SU-DHL-6 (cell line): ENCODE results near the gene DLL4.

ENCODE experiments used
- H2AFZ ChIP-seq: fragments of 200-600 bp; sonication (generic); 2 replicates; pipeline ENCODE4 v1.6.1; 2014; ENCODE audit warnings: low read depth, mild to moderate bottlenecking, moderate library complexity, mixed read lengths, antibody characterized with exemption, low read length; ENCODE audit not compliant: severe bottlenecking
- H3F3A ChIP-seq: fragments of 200-600 bp; shearing (Covaris generic); 2 replicates; pipeline ENCODE4 v1.6.0; 2016; ENCODE audit warnings: antibody characterized with exemption, mild to moderate bottlenecking; ENCODE audit not compliant: insufficient read depth
- H3K27ac ChIP-seq: fragments of 200-600 bp; sonication (generic); 2 replicates; pipeline ENCODE4 v1.5.1; 2016; ENCODE audit warnings: low read depth, mild to moderate bottlenecking, low read length, moderate library complexity, mixed read lengths
- H3K27me3 ChIP-seq: fragments of 200-600 bp; sonication (generic), shearing (Covaris generic); 2 replicates; pipeline ENCODE4 v1.6.0; 2014; ENCODE audit warnings: mild to moderate bottlenecking, low read length
- H3K36me3 ChIP-seq: fragments of 200-600 bp; sonication (generic); 2 replicates; pipeline ENCODE4 v1.6.1; 2014; ENCODE audit warnings: mild to moderate bottlenecking, low read length, mixed read lengths
- H3K4me2 ChIP-seq: fragments of 300-600, 200-600 bp; shearing (Covaris generic), sonication (generic); 2 replicates; pipeline ENCODE4 v1.6.0; 2014; ENCODE audit warnings: low read length, low read depth, mild to moderate bottlenecking; ENCODE audit not compliant: poor library complexity, severe bottlenecking
- H3K4me3 ChIP-seq: fragments of 200-600 bp; sonication (generic); 2 replicates; pipeline ENCODE4 v1.5.1; 2014; ENCODE audit warnings: antibody characterized with exemption, low read length, mild to moderate bottlenecking, mixed read lengths; ENCODE audit not compliant: insufficient read depth, poor library complexity, severe bottlenecking
- H3K79me2 ChIP-seq: fragments of 200-600 bp; sonication (generic); 2 replicates; pipeline ENCODE4 v1.6.1; 2014; ENCODE audit warnings: mild to moderate bottlenecking, low read length, moderate library complexity; ENCODE audit not compliant: insufficient read depth
- H3K9ac ChIP-seq: fragments of 200-600 bp; sonication (generic); 2 replicates; pipeline ENCODE4 v1.7.0; 2014; ENCODE audit warnings: mild to moderate bottlenecking, low read length
- H3K9me2 ChIP-seq: fragments of 200-600 bp; sonication (generic); replicated peaks from 2 replicates; pipeline ENCODE4 v1.6.1; 2014; ENCODE audit warnings: low read length; ENCODE audit not compliant: insufficient read depth
- H3K9me3 ChIP-seq: fragments of 200-600 bp; sonication (generic); 2 replicates; pipeline ENCODE4 v1.6.1; 2014; ENCODE audit warnings: low read length, mixed read lengths; ENCODE audit not compliant: insufficient read depth
- H4K20me1 ChIP-seq: fragments of 200-600 bp; sonication (generic); 2 replicates; pipeline ENCODE4 v1.6.1; 2014; ENCODE audit warnings: low read depth, mild to moderate bottlenecking, antibody characterized with exemption, low read length, moderate library complexity, mixed read lengths
- CTCF ChIP-seq: fragments of 200-600 bp; sonication (generic); IDR thresholded peaks from one replicate; pipeline ENCODE4 v1.5.1; 2017; ENCODE audit warnings: antibody characterized with exemption, mild to moderate bottlenecking, low read length, moderate library complexity; ENCODE audit not compliant: insufficient read depth, poor library complexity, severe bottlenecking
- EZH2phosphoT487 ChIP-seq: fragments of 200-600 bp; sonication (generic), shearing (Covaris generic); conservative IDR thresholded peaks from 2 replicates; pipeline ENCODE4 v1.6.1; 2018; ENCODE audit warnings: mild to moderate bottlenecking, antibody characterized with exemption, low read length, moderate library complexity, mixed read lengths

The DLL4 gene

GRCh38 chr15:40956541-40956982 is 27.4 kb downstream of the DLL4 start:
- Histone ChIP-seq H4K20me1 (no peaks in the 10 kb centered on the region), H2AFZ (no peak overlapping the region), H3K4me3 (no peak overlapping the region), H3K27me3 (no peaks in the 10 kb centered on the region), H3K9ac (no peak overlapping the region), H3K36me3 (no peaks in the 10 kb centered on the region), H3K4me2 (no peak overlapping the region), H3K27ac (no peak overlapping the region), H3K9me3 (no peaks in the 10 kb centered on the region), H3F3A (no peaks in the 10 kb centered on the region), H3K79me2 (no peaks in the 10 kb centered on the region), H3K9me2 (no peaks in the 10 kb centered on the region)
- no peak for TF ChIP-seq CTCF
- no peak for TF ChIP-seq EZH2phosphoT487

- H3K4me2 ChIP-seq: no peak overlapping the region
- no peak overlapping the region for H3K27ac ChIP-seq
- H4K20me1 ChIP-seq: no peaks in the 10 kb centered on the region
- no peaks in the 10 kb centered on the region for H3K27me3 ChIP-seq
- no peaks in the 10 kb centered on the region for H3K79me2 ChIP-seq
- H3K9ac ChIP-seq: no peak overlapping the region
- no peaks in the 10 kb centered on the region for H3K9me3 ChIP-seq
- TF ChIP-seq EZH2phosphoT487 (no peak), CTCF (no peak)
- H2AFZ ChIP-seq: no peak overlapping the region
- no peak overlapping the region for H3K4me3 ChIP-seq
- no peaks in the 10 kb centered on the region for H3F3A ChIP-seq
- no peaks in the 10 kb centered on the region for H3K36me3 ChIP-seq
- H3K9me2 ChIP-seq: no peaks in the 10 kb centered on the region
Observed at GRCh38 chr15:40957041-40957555, 28.0 kb downstream of the DLL4 start.

GRCh38 chr15:40957581-40958051 is 28.5 kb downstream of the DLL4 start:
- Histone ChIP-seq H4K20me1 (no peaks in the 10 kb centered on the region), H3K27me3 (no peaks in the 10 kb centered on the region), H2AFZ (no peak overlapping the region), H3K27ac (no peak overlapping the region), H3K9me2 (no peaks in the 10 kb centered on the region), H3K9me3 (no peaks in the 10 kb centered on the region), H3K36me3 (no peaks in the 10 kb centered on the region), H3K79me2 (no peaks in the 10 kb centered on the region), H3K4me3 (no peak overlapping the region), H3K9ac (no peak overlapping the region), H3F3A (no peaks in the 10 kb centered on the region), H3K4me2 (no peak overlapping the region)
- no peak for TF ChIP-seq EZH2phosphoT487
- TF ChIP-seq CTCF: no peak
